Ishikawa (cell line): ENCODE data around the gene SPON1.

ENCODE experiments used
- CEBPB ChIP-seq: IDR thresholded peaks from 2 replicates; pipeline ENCODE4 v1.6.1; 2012
- CREB1 ChIP-seq: IDR thresholded peaks from 2 replicates; pipeline ENCODE4 v1.6.1; 2012; ENCODE audit warnings: low read depth
- EGR1 ChIP-seq: IDR thresholded peaks from 2 replicates; pipeline ENCODE4 v1.6.1; 2012
- EP300 ChIP-seq: IDR thresholded peaks from 2 replicates; pipeline ENCODE4 v1.6.1; 2012; ENCODE audit warnings: borderline replicate concordance
- FOXM1 ChIP-seq: IDR thresholded peaks from 2 replicates; pipeline ENCODE4 v1.6.1; 2012; ENCODE audit warnings: low read depth, borderline replicate concordance
- MAX ChIP-seq: IDR thresholded peaks from 2 replicates; pipeline ENCODE4 v1.6.1; 2012
- NFIC ChIP-seq: IDR thresholded peaks from 2 replicates; pipeline ENCODE4 v1.6.1; 2012
- RAD21 ChIP-seq: IDR thresholded peaks from 2 replicates; pipeline ENCODE4 v1.6.1; 2012; ENCODE audit warnings: low read depth
- REST ChIP-seq: IDR thresholded peaks from 2 replicates; pipeline ENCODE4 v1.6.1; 2012; ENCODE audit warnings: low read depth, mild to moderate bottlenecking
- TAF1 ChIP-seq: IDR thresholded peaks from 2 replicates; pipeline ENCODE4 v1.6.1; 2012; ENCODE audit warnings: low read depth, mild to moderate bottlenecking
- TCF12 ChIP-seq: IDR thresholded peaks from 2 replicates; pipeline ENCODE4 v1.6.1; 2012; ENCODE audit warnings: low read depth
- TEAD4 ChIP-seq: IDR thresholded peaks from 2 replicates; pipeline ENCODE4 v1.6.1; 2012
- USF1 ChIP-seq: IDR thresholded peaks from 2 replicates; pipeline ENCODE4 v1.6.1; 2012
- YY1 ChIP-seq: IDR thresholded peaks from 2 replicates; pipeline ENCODE4 v1.6.1; 2012; ENCODE audit warnings: low read depth
- ZBTB7A ChIP-seq: IDR thresholded peaks from 2 replicates; pipeline ENCODE4 v1.6.1; 2012; ENCODE audit warnings: low read depth

Gene SPON1

GRCh38 chr11:14149683-14150082, 187.2 kb downstream of the SPON1 start:
- TF ChIP-seq TAF1 = no peak
- no peak for TF ChIP-seq ZBTB7A
- TF ChIP-seq CEBPB = no peak
- TF ChIP-seq CREB1 = no peak
- TF ChIP-seq TEAD4 = no peak
- no peak for TF ChIP-seq RAD21
- no peak for TF ChIP-seq TCF12
- no peak for TF ChIP-seq FOXM1
- no peak for TF ChIP-seq EP300

GRCh38 chr11:14150878-14151277, 188.4 kb downstream of the SPON1 start:
- TF ChIP-seq TEAD4 (no peak), CREB1 (no peak), FOXM1 (no peak), MAX (no peak), TCF12 (no peak), NFIC (no peak), RAD21 (no peak)

- TF ChIP-seq TEAD4 (no peak), NFIC (no peak), USF1 (no peak), MAX (no peak), TCF12 (no peak), FOXM1 (no peak), REST (no peak), EP300 (no peak), TAF1 (no peak), ZBTB7A (no peak), RAD21 (no peak), EGR1 (no peak), CREB1 (no peak), YY1 (no peak), CEBPB (no peak)
Observed at GRCh38 chr11:14158393-14158792, 195.9 kb downstream of the SPON1 start.

GRCh38 chr11:14163576-14163975, 201.1 kb downstream of the SPON1 start:
- TF ChIP-seq REST (no peak), YY1 (no peak), FOXM1 (no peak), RAD21 (no peak), TCF12 (no peak), EGR1 (no peak), TEAD4 (no peak), CEBPB (no peak), CREB1 (no peak), EP300 (no peak), TAF1 (no peak), NFIC (no peak), ZBTB7A (no peak), MAX (no peak), USF1 (no peak)

GRCh38 chr11:14179116-14179820, 216.7 kb downstream of the SPON1 start:
- TF ChIP-seq YY1 = no peak
- TF ChIP-seq FOXM1 = no peak
- TF ChIP-seq TEAD4 = no peak
- no peak for TF ChIP-seq MAX
- TF ChIP-seq NFIC = no peak
- TF ChIP-seq RAD21 = no peak
- no peak for TF ChIP-seq ZBTB7A
- no peak for TF ChIP-seq TAF1
- TF ChIP-seq TCF12 = no peak
- TF ChIP-seq EP300 = no peak
- TF ChIP-seq CEBPB = no peak
- no peak for TF ChIP-seq CREB1
- TF ChIP-seq USF1 = no peak
- TF ChIP-seq REST = no peak
- TF ChIP-seq EGR1 = no peak
